ENCODE measurements around the gene SLC37A3. TPM values are rescaled to one million over a fixed set of nuclear protein-coding genes. Genes with fewer than 3 reads are reported as not detected.
A peak's percentile ranks its signal among the peaks of the same experiment; 100 is the strongest.

SLC37A3 gene, protein sequence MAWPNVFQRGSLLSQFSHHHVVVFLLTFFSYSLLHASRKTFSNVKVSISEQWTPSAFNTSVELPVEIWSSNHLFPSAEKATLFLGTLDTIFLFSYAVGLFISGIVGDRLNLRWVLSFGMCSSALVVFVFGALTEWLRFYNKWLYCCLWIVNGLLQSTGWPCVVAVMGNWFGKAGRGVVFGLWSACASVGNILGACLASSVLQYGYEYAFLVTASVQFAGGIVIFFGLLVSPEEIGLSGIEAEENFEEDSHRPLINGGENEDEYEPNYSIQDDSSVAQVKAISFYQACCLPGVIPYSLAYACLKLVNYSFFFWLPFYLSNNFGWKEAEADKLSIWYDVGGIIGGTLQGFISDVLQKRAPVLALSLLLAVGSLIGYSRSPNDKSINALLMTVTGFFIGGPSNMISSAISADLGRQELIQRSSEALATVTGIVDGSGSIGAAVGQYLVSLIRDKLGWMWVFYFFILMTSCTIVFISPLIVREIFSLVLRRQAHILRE
- total RNA-seq (40.4 and 64.5 TPM in 2 replicates), polyA plus RNA-seq (39.5 and 44.9 TPM in 2 replicates)

DNA sequence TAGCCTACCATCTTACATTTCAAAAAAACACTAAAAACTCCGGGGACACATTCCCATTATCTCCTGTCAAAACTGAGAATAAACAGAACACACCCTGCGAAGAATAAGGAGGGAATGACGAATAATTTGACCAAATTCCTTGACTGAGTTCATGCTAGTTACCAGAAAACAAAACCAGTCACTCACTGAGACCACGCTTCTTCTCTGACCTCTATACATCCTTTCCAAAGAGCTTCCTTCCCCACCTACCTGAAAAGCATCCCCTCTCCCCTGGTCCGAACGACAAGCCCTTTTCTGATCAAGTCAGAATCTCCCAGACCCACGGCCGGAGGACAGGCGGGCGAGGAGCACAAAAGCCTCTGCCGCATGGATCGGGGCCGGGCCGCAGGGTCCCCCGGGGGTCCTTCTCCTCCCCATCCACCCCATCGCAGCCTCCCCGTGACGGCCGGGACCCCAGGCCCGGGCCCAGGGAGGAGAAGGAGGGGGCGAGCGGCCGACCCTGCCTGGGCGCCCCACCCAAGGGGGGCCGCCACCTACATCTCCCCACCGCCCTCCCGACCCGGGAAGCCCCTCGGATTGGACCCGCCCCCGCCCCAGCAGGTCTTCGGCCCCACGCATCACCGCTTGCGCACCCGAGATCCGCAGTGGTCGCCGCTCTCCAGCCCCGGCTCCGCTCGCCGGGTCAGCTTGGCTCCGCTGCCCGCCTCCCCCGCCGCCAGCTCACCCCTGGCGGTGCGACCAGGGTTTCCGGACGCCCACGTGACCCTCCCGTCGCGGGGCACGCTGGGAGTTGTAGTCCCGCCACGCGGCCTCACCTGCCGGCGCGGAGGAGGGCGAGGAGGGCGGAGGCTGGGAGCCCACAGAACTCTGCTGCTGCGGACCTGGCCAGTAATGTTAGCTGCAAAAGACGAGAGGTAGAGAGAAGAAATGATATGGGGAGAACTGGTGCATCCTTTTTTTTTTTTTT, at the start of gene SLC37A3:
Gene SLC37A3 (minus strand): TSS at position 747 of the 967 bp plus-strand sequence. CDS start 16,004 bp downstream, outside the sequence.
- TF ChIP-seq, protein P1, sequence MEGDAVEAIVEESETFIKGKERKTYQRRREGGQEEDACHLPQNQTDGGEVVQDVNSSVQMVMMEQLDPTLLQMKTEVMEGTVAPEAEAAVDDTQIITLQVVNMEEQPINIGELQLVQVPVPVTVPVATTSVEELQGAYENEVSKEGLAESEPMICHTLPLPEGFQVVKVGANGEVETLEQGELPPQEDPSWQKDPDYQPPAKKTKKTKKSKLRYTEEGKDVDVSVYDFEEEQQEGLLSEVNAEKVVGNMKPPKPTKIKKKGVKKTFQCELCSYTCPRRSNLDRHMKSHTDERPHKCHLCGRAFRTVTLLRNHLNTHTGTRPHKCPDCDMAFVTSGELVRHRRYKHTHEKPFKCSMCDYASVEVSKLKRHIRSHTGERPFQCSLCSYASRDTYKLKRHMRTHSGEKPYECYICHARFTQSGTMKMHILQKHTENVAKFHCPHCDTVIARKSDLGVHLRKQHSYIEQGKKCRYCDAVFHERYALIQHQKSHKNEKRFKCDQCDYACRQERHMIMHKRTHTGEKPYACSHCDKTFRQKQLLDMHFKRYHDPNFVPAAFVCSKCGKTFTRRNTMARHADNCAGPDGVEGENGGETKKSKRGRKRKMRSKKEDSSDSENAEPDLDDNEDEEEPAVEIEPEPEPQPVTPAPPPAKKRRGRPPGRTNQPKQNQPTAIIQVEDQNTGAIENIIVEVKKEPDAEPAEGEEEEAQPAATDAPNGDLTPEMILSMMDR (IDR thresholded peaks at IDR 0.05; ENCODE audit: poor library complexity): no peak
- no peak for TF ChIP-seq EZH2phosphoT487 (IDR thresholded peaks at IDR 0.05; ENCODE audit: low read depth, severe bottlenecking, unreplicated experiment)
- no peak for TF ChIP-seq EZH2 (IDR thresholded peaks at IDR 0.05; ENCODE audit: borderline replicate concordance)

GRCh38 chr7:140447841-140448240, 49.5 kb upstream of the SLC37A3 start:
- Histone ChIP-seq H3K9me2 (replicated peaks; ENCODE audit: insufficient read depth) (no peaks in the 10 kb centered on the region), H3K4me3 (no peak overlapping the region), H3K27ac (no peak overlapping the region), H3K9me3 (ENCODE audit: low read depth) (no peaks in the 10 kb centered on the region), H3K4me2 (no peak overlapping the region), H3K4me1 (ENCODE audit: insufficient read depth) (no peaks in the 10 kb centered on the region), H3K27me3 (no peaks in the 10 kb centered on the region), H3K79me2 (no peaks in the 10 kb centered on the region), H3K36me3 (replicated peaks; ENCODE audit: insufficient read depth, low read depth) (no peaks in the 10 kb centered on the region), H4K20me1 (ENCODE audit: insufficient read depth, poor library complexity, severe bottlenecking) (no peaks in the 10 kb centered on the region), H2AFZ (no peak overlapping the region)
- TF ChIP-seq EZH2phosphoT487 (IDR thresholded peaks at IDR 0.05; ENCODE audit: low read depth, severe bottlenecking, unreplicated experiment) (no peak), EZH2 (IDR thresholded peaks at IDR 0.05; ENCODE audit: borderline replicate concordance) (no peak)
- TF ChIP-seq, protein P1 (IDR thresholded peaks at IDR 0.05; ENCODE audit: poor library complexity): no peak
- no peak for DNase-seq (ENCODE audit: low spot score)
- 83% methylated on average over 7 of the region's 7 CpGs for WGBS (ENCODE audit: low lambda C conversion rate, missing lambda C conversion rate)

More for the DNA sequence above, at the start of gene SLC37A3:
- peak; percentile 95 for DNase-seq (ENCODE audit: low spot score)
- Histone ChIP-seq H3K27ac (peak within 1 kb of the TSS; percentile 91), H4K20me1 (ENCODE audit: insufficient read depth, poor library complexity, severe bottlenecking) (peaks cover 34% of the 10 kb centered on the region), H2AFZ (peak within 1 kb of the TSS; percentile 37), H3K4me1 (ENCODE audit: insufficient read depth) (peaks cover 6% of the 10 kb centered on the region), H3K36me3 (replicated peaks; ENCODE audit: insufficient read depth, low read depth) (no peaks in the 10 kb centered on the region), H3K9me3 (ENCODE audit: low read depth) (no peaks in the 10 kb centered on the region), H3K9me2 (replicated peaks; ENCODE audit: insufficient read depth) (no peaks in the 10 kb centered on the region), H3K79me2 (peaks cover 44% of the 10 kb centered on the region), H3K4me2 (peak within 1 kb of the TSS; percentile 70), H3K27me3 (no peaks in the 10 kb centered on the region), H3K4me3 (peak within 1 kb of the TSS; percentile 55)
- under 1% methylated on average over 32 of the region's 66 CpGs for WGBS (ENCODE audit: low lambda C conversion rate, missing lambda C conversion rate)

- no peak overlapping the region for H3K27ac ChIP-seq
- no peaks in the 10 kb centered on the region for H3K36me3 ChIP-seq (replicated peaks; ENCODE audit: insufficient read depth, low read depth)
- 97% methylated on average over 11 of the region's 11 CpGs for WGBS (ENCODE audit: low lambda C conversion rate, missing lambda C conversion rate)
- H3K9me2 ChIP-seq (replicated peaks; ENCODE audit: insufficient read depth): no peaks in the 10 kb centered on the region
- no peak overlapping the region for H2AFZ ChIP-seq
- H3K4me3 ChIP-seq: no peak overlapping the region
- no peak for TF ChIP-seq EZH2phosphoT487 (IDR thresholded peaks at IDR 0.05; ENCODE audit: low read depth, severe bottlenecking, unreplicated experiment)
- no peak for TF ChIP-seq EZH2 (IDR thresholded peaks at IDR 0.05; ENCODE audit: borderline replicate concordance)
- no peak overlapping the region for H3K4me2 ChIP-seq
- no peaks in the 10 kb centered on the region for H4K20me1 ChIP-seq (ENCODE audit: insufficient read depth, poor library complexity, severe bottlenecking)
- H3K79me2 ChIP-seq: no peaks in the 10 kb centered on the region
- DNase-seq (ENCODE audit: low spot score): no peak
- no peaks in the 10 kb centered on the region for H3K9me3 ChIP-seq (ENCODE audit: low read depth)
- H3K4me1 ChIP-seq (ENCODE audit: insufficient read depth): no peaks in the 10 kb centered on the region
- H3K27me3 ChIP-seq: no peaks in the 10 kb centered on the region
Measured at GRCh38 chr7:140446467-140446866, 48.1 kb upstream of the SLC37A3 start.
